ENCODE measurements around the gene ATG5. TPM values are rescaled to one million over a fixed set of nuclear protein-coding genes. Genes with fewer than 3 reads are reported as not detected.

Gene ATG5
- total and polyA plus RNA-seq, 2 experiments from 2014 or later, result 31.6 to 48.2 TPM

- Histone ChIP-seq H4K20me1 (replicated peaks; ENCODE audit: insufficient read depth) (peaks cover 22% of the 10 kb centered on the region), H3K4me2 (no peak overlapping the region), H3K79me2 (replicated peaks; ENCODE audit: insufficient read depth) (peaks cover 93% of the 10 kb centered on the region), H2AFZ (no peak overlapping the region), H3K36me3 (ENCODE audit: insufficient read depth) (no peaks in the 10 kb centered on the region), H3K27ac (ENCODE audit: low read depth) (no peak overlapping the region; the same call in 1 of the 2 replicates), H3K27me3 (ENCODE audit: insufficient read depth) (no peaks in the 10 kb centered on the region), H3F3A (replicated peaks; ENCODE audit: low read depth) (no peaks in the 10 kb centered on the region), H3K9me2 (ENCODE audit: insufficient read depth) (no peaks in the 10 kb centered on the region), H3K4me3 (no peak overlapping the region), H3K4me1 (ENCODE audit: insufficient read depth) (no peaks in the 10 kb centered on the region)
- H3K9me3 Mint-ChIP-seq, result no peaks in the 10 kb centered on the region
- DNase-seq (ENCODE audit: low spot score) (no peak), ATAC-seq (no peak)
- no peak overlapping the region for H3K27ac Mint-ChIP-seq
- no peaks in the 10 kb centered on the region; the same call in 2 of the 3 replicates for H3K4me1 Mint-ChIP-seq
- peaks cover 9% of the 10 kb centered on the region; the same call in 2 of the 3 replicates for H3K36me3 Mint-ChIP-seq (ENCODE audit: low read depth)
- no peak for TF ChIP-seq ZNF462 (CRISPR knock-in tag; IDR thresholded peaks at IDR 0.05)
- TF ChIP-seq ETS1 (IDR thresholded peaks at IDR 0.05), result no peak
- no peak for TF ChIP-seq ZNF331 (CRISPR knock-in tag; IDR thresholded peaks at IDR 0.05; ENCODE audit: low read depth)
- TF ChIP-seq ZNF114 (CRISPR knock-in tag; IDR thresholded peaks at IDR 0.05), result no peak
- no peak for TF ChIP-seq POLR2AphosphoS5 (IDR thresholded peaks at IDR 0.05; ENCODE audit: low read depth)
- no peak for TF ChIP-seq CTCF (conservative IDR thresholded peaks at IDR 0.05; ENCODE audit: low read depth in 2 of 2)
- no peak for TF ChIP-seq NANOG (IDR thresholded peaks at IDR 0.05; ENCODE audit: borderline replicate concordance)
- TF ChIP-seq CREB1 (CRISPR knock-in tag; IDR thresholded peaks at IDR 0.05; ENCODE audit: low read depth), result no peak
- TF ChIP-seq STAT1 (IDR thresholded peaks at IDR 0.05; ENCODE audit: unreplicated experiment), result no peak
- TF ChIP-seq JUNB (IDR thresholded peaks at IDR 0.05; ENCODE audit: unreplicated experiment), result no peak
- no peak for TF ChIP-seq EZH2phosphoT487 (IDR thresholded peaks at IDR 0.05; ENCODE audit: unreplicated experiment)
- no peak for TF ChIP-seq REST (IDR thresholded peaks at IDR 0.05; ENCODE audit: unreplicated experiment)
- no peak for TF ChIP-seq EZH2 (IDR thresholded peaks at IDR 0.05; ENCODE audit: low read depth, unreplicated experiment)
- H3K27me3 Mint-ChIP-seq (ENCODE audit: insufficient read depth, low read depth, poor library complexity), result no peaks in the 10 kb centered on the region
- no peak overlapping the region for H3K4me3 Mint-ChIP-seq
Observed at GRCh38 chr6:106318061-106318460, 7.5 kb downstream of the ATG5 start.
